ENCODE results near the gene DSCAML1.

GRCh38 chr11:117710211-117710610 lies 86.8 kb downstream of the DSCAML1 start:
- TF ChIP-seq ZNF431 (CRISPR knock-in tag; IDR thresholded peaks at IDR 0.05) (no peak), ETS2 (tag; IDR thresholded peaks at IDR 0.05; ENCODE audit: borderline replicate concordance, poor library complexity, severe bottlenecking) (no peak), HIVEP1 (CRISPR knock-in tag; IDR thresholded peaks at IDR 0.05) (no peak)

All from K562 (cell line).